ENCODE results near the gene MYL2. TPM values are rescaled to one million over a fixed set of nuclear protein-coding genes. Genes with fewer than 3 reads are reported as not detected.

MYL2 gene
- total RNA-seq, 1 experiment from 2014 or later, result 0.39 TPM

GRCh38 chr12:110869803-110870202 is 50.6 kb downstream of the MYL2 start:
- H3K4me3 ChIP-seq (replicated peaks in 1 of 2; ENCODE audit: low read depth in 1 of 2, low read length in 2 of 2), result no peak overlapping the region
- TF ChIP-seq EZH2phosphoT487 (IDR thresholded peaks at IDR 0.05; ENCODE audit: borderline replicate concordance), result no peak
- TF ChIP-seq ZNF274 (IDR thresholded peaks at IDR 0.05; ENCODE audit: low read depth, low read length), result no peak
- TF ChIP-seq SP1 (IDR thresholded peaks at IDR 0.05; ENCODE audit: low read depth), result no peak
- TF ChIP-seq SIN3A (IDR thresholded peaks at IDR 0.05; ENCODE audit: low read depth), result no peak
- TF ChIP-seq CBX3 (IDR thresholded peaks at IDR 0.05; ENCODE audit: low read depth), result no peak
- no peak for TF ChIP-seq REST (IDR thresholded peaks at IDR 0.05; ENCODE audit: low read depth)
- POLR2A ChIA-PET, result interaction anchor here (1.6 kb wide), 1 partner anchor 23 kb away, joined by 4 read pairs; the partner anchor contains the start of gene CCDC63
- intact Hi-C loops (cut with micrococcal nuclease), result no loop called here
- H3K27me3 ChIP-seq (ENCODE audit: insufficient read depth, low read length), result no peaks in the 10 kb centered on the region
- H3K4me2 ChIP-seq (ENCODE audit: low read length), result no peak overlapping the region
- no peaks in the 10 kb centered on the region for H3K9me2 ChIP-seq (ENCODE audit: insufficient read depth)
- H3K79me2 ChIP-seq (ENCODE audit: insufficient read depth, low read length), result no peaks in the 10 kb centered on the region
- H2AFZ ChIP-seq (ENCODE audit: low read depth, low read length, poor library complexity, severe bottlenecking), result no peak overlapping the region
- BruUV-seq (replicated peaks), result no TSS peak
- ATAC-seq (no peak), DNase-seq (ENCODE audit: low read depth, low spot score) (no peak)
- RAD21 ChIA-PET (ENCODE audit: low non-redundant PET in 1 of 2, low total read pairs in 2 of 2, uncharacterized antibody in 2 of 2, unreplicated experiment in 2 of 2), result no interaction called here
- no peaks in the 10 kb centered on the region for H3K4me1 ChIP-seq (ENCODE audit: control insufficient read depth in 1 of 2, insufficient read depth in 2 of 2, low read length in 2 of 2)
- no peaks in the 10 kb centered on the region for H4K20me1 ChIP-seq (ENCODE audit: insufficient read depth)
- H3K36me3 ChIP-seq (ENCODE audit: control insufficient read depth in 1 of 2, insufficient read depth in 2 of 2, low read length in 2 of 2), result no peaks in the 10 kb centered on the region
- H3K9ac ChIP-seq (ENCODE audit: low read length), result no peak overlapping the region
- H3K9me3 ChIP-seq (ENCODE audit: control insufficient read depth in 1 of 2, insufficient read depth in 1 of 2, low read depth in 1 of 2, low read length in 2 of 2), result no peaks in the 10 kb centered on the region
- no peak overlapping the region for H3K27ac ChIP-seq (ENCODE audit: low read depth, low read length)
- CTCF ChIA-PET, result interaction anchor here (1.0 kb wide), 1 partner anchor 23 kb away, joined by 3 read pairs; the partner anchor contains the start of gene CCDC63

DNA sequence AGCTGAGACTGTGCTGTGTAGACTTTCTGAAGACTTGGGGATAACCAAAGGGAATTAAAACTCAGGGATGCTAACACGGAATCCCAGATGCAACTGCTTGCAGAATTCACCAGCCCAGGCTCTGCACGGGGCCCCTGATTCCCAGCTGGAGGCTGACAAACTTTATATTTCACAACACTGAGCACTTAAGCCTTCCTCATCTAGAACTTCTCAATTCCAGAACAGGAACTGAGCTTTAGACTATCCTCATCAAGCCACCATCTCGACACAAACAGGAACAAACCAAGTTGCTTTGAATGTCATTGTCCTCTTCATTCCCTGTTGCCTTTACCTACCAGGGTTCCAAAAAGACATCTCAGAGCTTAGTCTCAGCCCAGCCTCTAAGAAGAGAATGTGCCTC is 51.4 kb downstream of the MYL2 start:
- ATAC-seq (no peak), DNase-seq (ENCODE audit: low read depth, low spot score) (no peak)
- Histone ChIP-seq H3K9ac (ENCODE audit: low read length) (no peak overlapping the region), H3K27me3 (ENCODE audit: insufficient read depth, low read length) (no peaks in the 10 kb centered on the region), H4K20me1 (ENCODE audit: insufficient read depth) (no peaks in the 10 kb centered on the region), H3K79me2 (ENCODE audit: insufficient read depth, low read length) (no peaks in the 10 kb centered on the region), H3K36me3 (ENCODE audit: control insufficient read depth in 1 of 2, insufficient read depth in 2 of 2, low read length in 2 of 2) (no peaks in the 10 kb centered on the region), H2AFZ (ENCODE audit: low read depth, low read length, poor library complexity, severe bottlenecking) (no peak overlapping the region), H3K9me2 (ENCODE audit: insufficient read depth) (no peaks in the 10 kb centered on the region), H3K4me3 (replicated peaks in 1 of 2; ENCODE audit: low read depth in 1 of 2, low read length in 2 of 2) (no peak overlapping the region), H3K9me3 (ENCODE audit: control insufficient read depth in 1 of 2, insufficient read depth in 1 of 2, low read depth in 1 of 2, low read length in 2 of 2) (no peaks in the 10 kb centered on the region), H3K27ac (ENCODE audit: low read depth, low read length) (no peak overlapping the region), H3K4me1 (ENCODE audit: control insufficient read depth in 1 of 2, insufficient read depth in 2 of 2, low read length in 2 of 2) (no peaks in the 10 kb centered on the region), H3K4me2 (ENCODE audit: low read length) (no peak overlapping the region)
- BruUV-seq (replicated peaks), result no TSS peak
- POLR2A ChIA-PET, result interaction anchor here (1.6 kb wide), 1 partner anchor 22 kb away, joined by 4 read pairs; the partner anchor contains the start of gene CCDC63
- RAD21 ChIA-PET (ENCODE audit: low non-redundant PET in 1 of 2, low total read pairs in 2 of 2, uncharacterized antibody in 2 of 2, unreplicated experiment in 2 of 2), result no interaction called here
- CTCF ChIA-PET, result interaction anchor here (0.9 to 1.0 kb wide), 2 partner anchors 22 to 26 kb away, joined by 3 read pairs; partner anchors contain the start of gene CCDC63
- intact Hi-C loops (cut with micrococcal nuclease), result no loop called here
- no peak for TF ChIP-seq EGR1 (IDR thresholded peaks at IDR 0.05; ENCODE audit: low read depth)
- TF ChIP-seq POLR2AphosphoS5 (IDR thresholded peaks at IDR 0.05; ENCODE audit: low read depth, low read length), result no peak
- TF ChIP-seq RAD21 (IDR thresholded peaks at IDR 0.05; ENCODE audit: low read depth), result no peak
- TF ChIP-seq ELF1 (IDR thresholded peaks at IDR 0.05; ENCODE audit: borderline replicate concordance, low read depth), result no peak
- TF ChIP-seq, protein P1, sequence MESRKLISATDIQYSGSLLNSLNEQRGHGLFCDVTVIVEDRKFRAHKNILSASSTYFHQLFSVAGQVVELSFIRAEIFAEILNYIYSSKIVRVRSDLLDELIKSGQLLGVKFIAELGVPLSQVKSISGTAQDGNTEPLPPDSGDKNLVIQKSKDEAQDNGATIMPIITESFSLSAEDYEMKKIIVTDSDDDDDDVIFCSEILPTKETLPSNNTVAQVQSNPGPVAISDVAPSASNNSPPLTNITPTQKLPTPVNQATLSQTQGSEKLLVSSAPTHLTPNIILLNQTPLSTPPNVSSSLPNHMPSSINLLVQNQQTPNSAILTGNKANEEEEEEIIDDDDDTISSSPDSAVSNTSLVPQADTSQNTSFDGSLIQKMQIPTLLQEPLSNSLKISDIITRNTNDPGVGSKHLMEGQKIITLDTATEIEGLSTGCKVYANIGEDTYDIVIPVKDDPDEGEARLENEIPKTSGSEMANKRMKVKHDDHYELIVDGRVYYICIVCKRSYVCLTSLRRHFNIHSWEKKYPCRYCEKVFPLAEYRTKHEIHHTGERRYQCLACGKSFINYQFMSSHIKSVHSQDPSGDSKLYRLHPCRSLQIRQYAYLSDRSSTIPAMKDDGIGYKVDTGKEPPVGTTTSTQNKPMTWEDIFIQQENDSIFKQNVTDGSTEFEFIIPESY (IDR thresholded peaks at IDR 0.05; ENCODE audit: extremely low read depth, insufficient replicate concordance, low read length), result no peak
- no peak for TF ChIP-seq YY1 (IDR thresholded peaks at IDR 0.05; ENCODE audit: extremely low read depth, insufficient replicate concordance, low read depth, low read length)
- TF ChIP-seq ATF3 (IDR thresholded peaks at IDR 0.05), result no peak
- TF ChIP-seq SP1 (IDR thresholded peaks at IDR 0.05; ENCODE audit: low read depth), result no peak
- TF ChIP-seq POLR2A (IDR thresholded peaks at IDR 0.05; ENCODE audit: borderline replicate concordance, extremely low read depth, insufficient read depth, insufficient read length), result no peak
- TF ChIP-seq, protein P2, sequence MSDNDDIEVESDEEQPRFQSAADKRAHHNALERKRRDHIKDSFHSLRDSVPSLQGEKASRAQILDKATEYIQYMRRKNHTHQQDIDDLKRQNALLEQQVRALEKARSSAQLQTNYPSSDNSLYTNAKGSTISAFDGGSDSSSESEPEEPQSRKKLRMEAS (IDR thresholded peaks at IDR 0.05), result no peak
